Dendritic cell treated with granulocyte-macrophage colony-stimulating factor and Interleukin-4, amounts not matched to agents 40 ng/mL and 50 ng/mL, for 4 days (primary cell): ENCODE measurements around the gene COP1.

Source experiments
- H3K27ac Mint-ChIP-seq: one replicate; pipeline ENCODE4 v1.8.0; 2022; ENCODE audit warnings: mild to moderate bottlenecking, mixed read lengths
- H3K27me3 Mint-ChIP-seq: one replicate; pipeline ENCODE4 v1.8.0; 2022; ENCODE audit warnings: mild to moderate bottlenecking, mixed read lengths
- H3K36me3 Mint-ChIP-seq: one replicate; pipeline ENCODE4 v1.8.0; 2022; ENCODE audit warnings: low read depth, mixed read lengths
- H3K4me1 Mint-ChIP-seq: one replicate; pipeline ENCODE4 v1.8.0; 2022; ENCODE audit warnings: low read depth, mixed read lengths
- H3K4me3 Mint-ChIP-seq: one replicate; pipeline ENCODE4 v1.8.0; 2022; ENCODE audit warnings: mild to moderate bottlenecking, moderate library complexity, mixed read lengths
- H3K9me3 Mint-ChIP-seq: one replicate; pipeline ENCODE4 v1.8.0; 2022; ENCODE audit warnings: mixed read lengths
- intact Hi-C: fragments of 100-400 bp; cut with micrococcal nuclease; formaldehyde crosslinking; loops from one replicate; pipeline ENCODE4 v1.15.0; 2022

COP1 gene

GRCh38 chr1:176073524-176074157 lies 133.4 kb downstream of the COP1 start:
- Mint-ChIP-seq H3K4me3 (no peak overlapping the region), H3K27ac (no peak overlapping the region), H3K4me1 (no peaks in the 10 kb centered on the region), H3K9me3 (peaks cover 24% of the 10 kb centered on the region), H3K36me3 (peaks cover 71% of the 10 kb centered on the region), H3K27me3 (no peaks in the 10 kb centered on the region)
- intact Hi-C loops, result loop anchor here (5.0 to 10.0 kb wide), 2 partner anchors 591 to 699 kb away; no protein-coding TSS in a partner anchor

- Mint-ChIP-seq H3K4me1 (peaks cover 6% of the 10 kb centered on the region), H3K27ac (no peak overlapping the region), H3K9me3 (no peaks in the 10 kb centered on the region), H3K36me3 (peaks cover 74% of the 10 kb centered on the region), H3K27me3 (no peaks in the 10 kb centered on the region), H3K4me3 (no peak overlapping the region)
- intact Hi-C loops, result no loop called here
Measured at GRCh38 chr1:176068901-176069300, 138.2 kb downstream of the COP1 start.

- H3K27me3 Mint-ChIP-seq, result no peaks in the 10 kb centered on the region
- H3K4me1 Mint-ChIP-seq, result peaks cover 6% of the 10 kb centered on the region
- H3K9me3 Mint-ChIP-seq, result no peaks in the 10 kb centered on the region
- no peak overlapping the region for H3K4me3 Mint-ChIP-seq
- peaks cover 80% of the 10 kb centered on the region for H3K36me3 Mint-ChIP-seq
- H3K27ac Mint-ChIP-seq, result no peak overlapping the region
- intact Hi-C loops, result no loop called here
Measured at GRCh38 chr1:176068256-176068655, 138.8 kb downstream of the COP1 start.

GRCh38 chr1:176066709-176067108 lies 140.4 kb downstream of the COP1 start:
- H3K4me1 Mint-ChIP-seq, result peaks cover 6% of the 10 kb centered on the region
- no peak overlapping the region for H3K27ac Mint-ChIP-seq
- no peaks in the 10 kb centered on the region for H3K27me3 Mint-ChIP-seq
- no peak overlapping the region for H3K4me3 Mint-ChIP-seq
- intact Hi-C loops, result no loop called here
- peaks cover 86% of the 10 kb centered on the region for H3K36me3 Mint-ChIP-seq
- H3K9me3 Mint-ChIP-seq, result no peaks in the 10 kb centered on the region

- no peaks in the 10 kb centered on the region for H3K4me1 Mint-ChIP-seq
- H3K9me3 Mint-ChIP-seq, result no peaks in the 10 kb centered on the region
- peaks cover 44% of the 10 kb centered on the region for H3K36me3 Mint-ChIP-seq
- no peak overlapping the region for H3K27ac Mint-ChIP-seq
- intact Hi-C loops, result no loop called here
- H3K27me3 Mint-ChIP-seq, result no peaks in the 10 kb centered on the region
- no peak overlapping the region for H3K4me3 Mint-ChIP-seq
Measured at GRCh38 chr1:176058686-176059085, 148.4 kb downstream of the COP1 start.

- H3K27ac Mint-ChIP-seq, result no peak overlapping the region
Measured at GRCh38 chr1:176056312-176056711, 150.8 kb downstream of the COP1 start.

GRCh38 chr1:176055398-176055797 lies 151.7 kb downstream of the COP1 start:
- intact Hi-C loops, result no loop called here
- H3K9me3 Mint-ChIP-seq, result no peaks in the 10 kb centered on the region
- no peak overlapping the region for H3K27ac Mint-ChIP-seq
- H3K36me3 Mint-ChIP-seq, result peaks cover 18% of the 10 kb centered on the region
- H3K4me3 Mint-ChIP-seq, result no peak overlapping the region
- no peaks in the 10 kb centered on the region for H3K27me3 Mint-ChIP-seq
- no peaks in the 10 kb centered on the region for H3K4me1 Mint-ChIP-seq

More at GRCh38 chr1:176056312-176056711, 150.8 kb downstream of the COP1 start:
- no peak overlapping the region for H3K4me3 Mint-ChIP-seq
- H3K36me3 Mint-ChIP-seq, result peaks cover 22% of the 10 kb centered on the region
- H3K4me1 Mint-ChIP-seq, result no peaks in the 10 kb centered on the region
- H3K27me3 Mint-ChIP-seq, result no peaks in the 10 kb centered on the region
- no peaks in the 10 kb centered on the region for H3K9me3 Mint-ChIP-seq
- intact Hi-C loops, result no loop called here

- no peak overlapping the region for H3K27ac Mint-ChIP-seq
- H3K4me1 Mint-ChIP-seq, result no peaks in the 10 kb centered on the region
- H3K36me3 Mint-ChIP-seq, result peaks cover 2% of the 10 kb centered on the region
- intact Hi-C loops, result no loop called here
- H3K27me3 Mint-ChIP-seq, result no peaks in the 10 kb centered on the region
- H3K4me3 Mint-ChIP-seq, result no peak overlapping the region
- H3K9me3 Mint-ChIP-seq, result no peaks in the 10 kb centered on the region
Measured at GRCh38 chr1:176051902-176052518, 155.1 kb downstream of the COP1 start.

GRCh38 chr1:176051402-176051801 lies 155.7 kb downstream of the COP1 start:
- no peak overlapping the region for H3K27ac Mint-ChIP-seq
- no peaks in the 10 kb centered on the region for H3K9me3 Mint-ChIP-seq
- intact Hi-C loops, result no loop called here
- no peak overlapping the region for H3K4me3 Mint-ChIP-seq
- H3K36me3 Mint-ChIP-seq, result no peaks in the 10 kb centered on the region
- no peaks in the 10 kb centered on the region for H3K27me3 Mint-ChIP-seq
- no peaks in the 10 kb centered on the region for H3K4me1 Mint-ChIP-seq

GRCh38 chr1:176049582-176049981 lies 157.5 kb downstream of the COP1 start:
- Mint-ChIP-seq H3K27ac (no peak overlapping the region), H3K4me1 (no peaks in the 10 kb centered on the region), H3K9me3 (no peaks in the 10 kb centered on the region), H3K4me3 (no peak overlapping the region), H3K36me3 (peaks cover 10% of the 10 kb centered on the region), H3K27me3 (no peaks in the 10 kb centered on the region)
- intact Hi-C loops, result no loop called here

- intact Hi-C loops, result no loop called here
- H3K36me3 Mint-ChIP-seq, result peaks cover 27% of the 10 kb centered on the region
- no peaks in the 10 kb centered on the region for H3K4me1 Mint-ChIP-seq
- no peaks in the 10 kb centered on the region for H3K9me3 Mint-ChIP-seq
- no peak overlapping the region for H3K4me3 Mint-ChIP-seq
- no peaks in the 10 kb centered on the region for H3K27me3 Mint-ChIP-seq
- no peak overlapping the region for H3K27ac Mint-ChIP-seq
Measured at GRCh38 chr1:176046926-176047325, 160.2 kb downstream of the COP1 start.

GRCh38 chr1:176043537-176043936 lies 163.5 kb downstream of the COP1 start:
- no peaks in the 10 kb centered on the region for H3K4me1 Mint-ChIP-seq
- H3K36me3 Mint-ChIP-seq, result peaks cover 60% of the 10 kb centered on the region
- H3K9me3 Mint-ChIP-seq, result no peaks in the 10 kb centered on the region
- intact Hi-C loops, result no loop called here
- no peaks in the 10 kb centered on the region for H3K27me3 Mint-ChIP-seq
- no peak overlapping the region for H3K27ac Mint-ChIP-seq
- no peak overlapping the region for H3K4me3 Mint-ChIP-seq

- Mint-ChIP-seq H3K4me1 (no peaks in the 10 kb centered on the region), H3K27ac (no peak overlapping the region), H3K9me3 (no peaks in the 10 kb centered on the region), H3K27me3 (no peaks in the 10 kb centered on the region), H3K4me3 (no peak overlapping the region), H3K36me3 (peaks cover 63% of the 10 kb centered on the region)
- intact Hi-C loops, result no loop called here
Measured at GRCh38 chr1:176033881-176034280, 173.2 kb downstream of the COP1 start.

GRCh38 chr1:176033474-176033873 lies 173.6 kb downstream of the COP1 start:
- H3K36me3 Mint-ChIP-seq, result peaks cover 59% of the 10 kb centered on the region
- H3K27me3 Mint-ChIP-seq, result no peaks in the 10 kb centered on the region
- H3K4me3 Mint-ChIP-seq, result no peak overlapping the region
- H3K27ac Mint-ChIP-seq, result no peak overlapping the region
- no peaks in the 10 kb centered on the region for H3K9me3 Mint-ChIP-seq
- no peaks in the 10 kb centered on the region for H3K4me1 Mint-ChIP-seq
- intact Hi-C loops, result no loop called here
